Measurements from ENCODE around the gene BOD1.

GRCh38 chr5:173634465-173634983 is 18.1 kb upstream of the BOD1 start:
- no peak for TF ChIP-seq CTCF (conservative IDR thresholded peaks at IDR 0.05; ENCODE audit: low read length)
- TF ChIP-seq EZH2phosphoT487 (IDR thresholded peaks at IDR 0.05; ENCODE audit: borderline replicate concordance), result no peak
